ENCODE results near the gene NDE1.

NDE1 gene

DNA sequence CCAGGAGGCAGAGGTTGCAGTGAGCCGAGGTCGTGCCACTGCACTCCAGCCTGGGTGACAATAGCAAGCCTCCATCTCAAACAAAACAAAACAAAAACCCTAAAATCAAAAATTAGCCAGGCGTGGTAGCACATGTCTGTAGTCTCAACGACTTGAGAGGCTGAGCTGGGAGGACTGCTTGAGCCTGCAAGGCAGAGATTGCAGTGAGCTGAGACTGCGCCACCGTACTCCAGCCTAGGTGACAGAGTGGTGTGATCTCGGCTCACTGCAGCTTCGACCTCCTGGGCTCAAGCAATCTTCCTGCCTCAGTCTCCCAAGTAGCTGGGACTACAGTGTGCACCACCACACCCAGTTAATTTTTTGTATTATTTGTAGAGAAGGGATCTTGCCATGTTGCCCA is 119.2 kb downstream of the NDE1 start:
- no peak for DNase-seq (ENCODE audit: low read depth)

DNA sequence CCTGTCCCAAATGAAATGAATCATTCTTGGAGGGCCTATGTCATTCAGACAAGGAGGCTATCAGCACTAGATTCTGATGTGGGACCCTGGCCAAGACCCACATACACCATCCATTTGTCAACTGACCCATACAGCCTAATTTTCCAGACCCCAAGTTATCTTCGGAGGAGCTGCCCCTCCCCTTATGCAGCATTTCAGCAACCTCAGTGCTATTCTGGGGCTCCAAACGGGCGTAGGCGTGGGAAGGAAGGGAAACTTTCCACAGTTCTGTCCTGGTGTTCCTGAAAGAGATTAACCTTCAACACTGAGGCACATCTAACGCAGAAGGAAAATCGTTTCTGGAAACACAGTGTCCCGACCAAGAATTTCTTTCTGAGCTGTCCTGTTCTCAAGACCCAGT is 120.1 kb downstream of the NDE1 start:
- DNase-seq (ENCODE audit: low read depth), result no peak

DNA sequence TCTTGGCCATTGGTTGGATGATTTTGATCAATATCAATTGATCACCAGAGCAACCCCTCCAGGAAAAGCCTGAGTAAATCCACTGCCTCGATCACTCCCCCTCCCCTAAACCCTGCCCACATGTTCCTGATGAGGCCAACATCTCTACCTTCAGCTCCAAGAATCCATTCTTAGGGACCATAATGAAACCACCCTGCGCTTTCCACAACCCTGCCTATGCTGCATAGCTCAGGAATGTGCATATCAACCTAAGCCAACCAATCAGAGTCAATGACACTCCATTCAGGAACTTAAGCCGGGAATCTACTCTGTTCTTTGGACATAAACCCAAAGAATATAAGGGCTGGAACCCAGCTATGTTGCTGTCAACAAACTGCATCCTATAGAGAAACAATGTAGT is 120.5 kb downstream of the NDE1 start:
- DNase-seq (ENCODE audit: low read depth), result no peak

DNA sequence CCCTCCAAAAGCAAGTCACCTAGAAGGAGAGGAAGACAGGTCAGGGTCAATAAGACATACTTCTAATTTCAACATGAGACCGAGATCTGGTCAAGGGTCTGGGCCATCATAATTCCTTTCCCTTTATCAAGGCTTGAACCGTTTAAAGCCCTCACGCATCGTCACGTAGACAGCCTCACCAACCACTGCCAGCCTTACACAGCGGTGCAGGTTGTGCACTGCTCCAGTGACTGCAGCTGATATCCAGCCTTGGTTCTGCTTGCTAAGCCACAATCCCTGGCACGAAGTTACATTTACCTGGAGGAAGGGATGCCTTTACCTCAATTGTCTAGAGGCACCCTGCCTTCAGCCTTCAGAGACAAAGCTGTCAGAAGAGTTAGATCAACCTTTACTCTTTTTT is 121.6 kb downstream of the NDE1 start:
- DNase-seq (ENCODE audit: low read depth), result no peak

DNA sequence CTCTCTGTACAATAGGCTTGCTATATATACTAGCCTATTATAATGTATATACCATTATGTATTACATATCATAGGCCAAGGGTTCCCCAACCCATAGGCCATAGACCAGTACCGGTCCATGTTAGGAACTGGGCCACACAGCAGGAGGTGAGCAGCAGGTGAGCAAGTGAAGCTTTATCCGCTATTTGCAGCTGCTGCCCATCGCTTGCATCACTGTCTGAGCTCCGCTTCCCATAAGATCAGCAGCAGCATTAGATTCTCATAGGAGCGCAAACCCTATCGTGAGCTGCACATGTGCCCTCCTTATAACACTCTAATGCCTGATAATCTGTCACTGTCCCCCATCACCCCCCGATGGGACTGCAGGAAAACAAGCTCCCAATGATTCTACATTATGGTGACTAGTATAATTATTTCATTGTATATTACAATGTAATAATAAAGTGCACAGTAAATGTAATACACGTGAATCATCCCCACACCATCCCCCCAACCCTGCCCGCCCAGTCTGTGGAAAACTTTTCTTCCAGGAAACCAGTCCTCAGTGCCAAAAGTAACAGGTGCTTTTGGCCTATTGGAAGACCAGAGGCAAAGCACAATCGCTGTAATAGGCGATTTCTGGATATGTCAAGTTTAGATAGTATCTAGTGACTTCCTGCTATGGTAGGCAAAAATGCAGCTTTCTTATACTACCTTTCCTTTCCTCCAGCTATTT is 122.7 kb downstream of the NDE1 start:
- no peak for DNase-seq (ENCODE audit: low read depth)

DNA sequence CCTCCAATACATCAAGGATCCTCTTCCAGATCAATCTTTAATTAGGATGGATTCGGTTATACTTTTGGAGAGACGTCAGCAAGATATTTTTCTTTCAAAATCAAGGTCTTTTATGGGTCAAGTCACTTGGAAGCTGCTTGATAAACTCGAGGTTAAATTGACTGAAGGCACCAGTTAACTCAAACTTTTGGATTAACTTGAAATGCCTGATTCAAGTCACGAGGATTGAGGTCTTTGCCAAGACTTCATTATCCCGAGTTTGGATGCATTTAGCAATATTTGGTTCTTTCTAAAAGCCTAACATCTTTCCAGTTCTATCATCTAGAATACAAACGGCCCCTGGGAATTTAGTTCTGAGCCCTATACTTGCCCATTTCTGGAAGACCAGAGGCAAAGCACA is 123.9 kb downstream of the NDE1 start:
- DNase-seq (ENCODE audit: low read depth), result no peak

DNA sequence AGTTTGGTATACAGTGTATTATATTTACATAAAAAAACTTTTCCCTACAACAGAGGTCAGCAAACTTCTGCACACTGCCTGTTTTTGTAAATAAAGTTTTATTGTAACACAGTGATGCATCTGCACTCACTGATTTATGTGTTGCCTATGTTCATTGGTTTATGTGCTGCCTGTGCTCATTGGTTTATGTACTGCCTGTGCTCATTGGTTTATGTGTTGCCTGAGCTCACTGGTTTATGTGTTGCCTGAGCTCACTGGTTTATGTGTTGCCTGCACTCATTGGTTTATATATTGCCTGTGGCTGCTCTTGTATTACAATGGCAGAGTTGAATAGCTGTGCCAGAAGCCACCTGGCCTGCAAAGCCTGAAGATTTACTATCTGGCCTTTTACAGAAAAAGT is 125.2 kb downstream of the NDE1 start:
- no peak for DNase-seq (ENCODE audit: low read depth)

DNA sequence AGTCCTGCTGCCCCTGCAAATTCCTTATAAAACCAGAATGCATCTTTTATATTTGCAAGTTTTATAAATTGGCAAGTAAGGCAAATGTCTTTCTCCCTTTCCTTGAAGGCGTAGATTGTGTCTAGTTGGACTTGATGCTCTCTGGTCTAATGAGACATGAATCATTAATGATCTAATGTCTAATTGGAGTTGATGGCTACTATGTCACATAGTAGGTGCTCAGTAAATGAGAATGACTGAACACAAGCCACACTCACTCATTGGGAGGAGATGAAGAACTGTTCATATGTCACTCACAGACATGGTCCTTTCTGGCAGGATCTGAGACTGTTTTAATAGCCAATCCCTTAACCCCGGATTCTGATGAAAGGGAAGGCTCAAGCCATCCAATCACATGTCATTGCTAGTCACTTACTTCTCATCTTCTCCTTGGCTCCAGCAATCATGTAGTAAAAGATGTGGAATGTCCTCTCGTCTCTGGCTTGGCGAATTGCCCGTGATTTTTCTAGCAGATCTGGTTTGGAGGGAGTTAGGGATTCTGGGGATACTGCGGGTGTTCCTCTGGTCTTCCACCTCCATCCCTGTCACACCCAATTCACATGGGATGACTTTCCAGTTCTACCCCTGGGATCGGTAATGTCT is 125.7 kb downstream of the NDE1 start:
- DNase-seq (ENCODE audit: low read depth), result no peak
